Measurements from ENCODE around the gene TMEM132C.

DNA sequence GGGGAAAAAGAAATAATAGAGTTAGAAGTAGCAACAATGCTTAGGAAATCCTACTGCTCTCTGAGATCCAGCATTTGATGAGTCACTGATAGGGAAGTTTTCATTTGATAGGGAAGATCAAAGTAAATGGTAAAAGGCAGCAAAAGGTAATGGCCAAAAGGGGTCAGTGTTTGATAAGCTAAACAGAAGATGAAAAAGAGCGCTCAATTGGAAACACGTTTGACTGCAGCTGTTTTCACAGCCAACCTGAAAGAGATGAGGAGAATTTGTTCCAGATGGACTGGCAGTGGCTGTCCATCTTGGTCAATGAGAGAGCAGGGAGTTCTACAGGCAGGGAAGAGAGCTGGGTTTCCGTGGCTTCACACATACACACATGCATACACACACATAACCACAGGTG lies 264.2 kb downstream of the TMEM132C start:
- TF ChIP-seq POLR2A (IDR thresholded peaks at IDR 0.05) (no peak), CTCF (IDR thresholded peaks at IDR 0.05) (no peak), POLR2AphosphoS5 (IDR thresholded peaks at IDR 0.05) (no peak)

Data from sigmoid colon (tissue), 4 donors.